GM18520 (cell line): Measurements from ENCODE around the gene PRKG2.

Experiments
- ATAC-seq: cut with Tn5 transposase; IDR thresholded peaks from one replicate; pipeline ENCODE4 v1.9.1; 2021; ENCODE audit not compliant: unreplicated experiment

Gene PRKG2

DNA sequence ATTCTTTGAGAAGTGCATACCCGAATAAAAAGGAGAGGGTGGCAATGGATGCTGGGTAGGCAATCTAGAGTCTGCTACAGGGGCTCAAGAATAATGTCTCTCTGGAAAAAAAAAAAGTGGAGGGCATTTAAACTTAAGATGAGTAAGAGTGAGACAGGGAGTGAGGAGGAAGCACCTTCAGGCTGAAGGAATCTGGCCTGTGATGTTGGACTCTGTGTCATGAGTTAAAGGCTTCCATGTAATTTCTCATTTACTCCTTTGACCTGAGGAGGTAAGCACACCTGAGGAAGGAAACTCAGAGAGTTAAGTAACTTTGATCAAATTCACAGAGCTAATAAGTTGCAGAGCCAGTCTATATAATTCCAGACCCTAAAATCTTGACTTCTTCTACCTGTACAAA, 3.2 kb upstream of the PRKG2 start:
- no peak for ATAC-seq

DNA sequence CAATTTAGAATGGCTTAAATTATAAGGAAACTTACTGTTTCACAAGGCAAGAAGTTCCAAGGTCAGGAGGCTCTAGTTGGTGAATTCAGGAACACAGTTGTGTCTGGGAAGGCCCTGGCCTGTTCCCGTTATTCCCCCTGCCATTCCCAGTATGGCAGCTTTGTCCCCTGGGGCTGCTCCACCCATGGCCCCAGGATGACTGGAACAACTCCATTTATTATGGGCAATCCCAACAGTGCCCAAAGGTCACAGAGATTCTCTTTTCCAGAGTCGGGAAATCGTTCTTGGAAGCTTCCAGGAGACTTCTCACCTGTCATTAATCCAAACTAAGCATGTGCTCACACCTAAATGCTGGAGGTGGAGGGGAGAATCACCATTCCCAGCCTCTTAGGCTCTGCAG, 2.8 kb upstream of the PRKG2 start:
- ATAC-seq: no peak

DNA sequence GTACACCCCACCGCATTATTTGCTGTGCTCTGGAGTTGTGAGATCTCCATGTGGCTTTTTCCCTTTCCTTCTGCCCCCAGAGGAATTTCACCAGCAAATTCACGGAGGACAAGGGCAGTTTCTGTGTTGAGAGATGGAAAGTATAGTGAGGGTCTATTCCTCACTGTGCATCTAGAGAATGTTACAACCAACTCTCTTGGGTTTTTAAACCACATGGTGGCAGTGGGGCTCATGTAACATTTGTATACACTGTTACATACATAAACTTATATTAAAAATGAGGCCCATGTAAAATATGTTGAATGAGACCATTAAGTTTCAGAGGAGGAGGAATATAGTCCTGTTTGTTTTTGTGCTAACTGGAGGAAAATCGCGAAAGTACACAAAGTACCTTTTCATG, 909 bp upstream of the PRKG2 start:
- ATAC-seq: no peak

DNA sequence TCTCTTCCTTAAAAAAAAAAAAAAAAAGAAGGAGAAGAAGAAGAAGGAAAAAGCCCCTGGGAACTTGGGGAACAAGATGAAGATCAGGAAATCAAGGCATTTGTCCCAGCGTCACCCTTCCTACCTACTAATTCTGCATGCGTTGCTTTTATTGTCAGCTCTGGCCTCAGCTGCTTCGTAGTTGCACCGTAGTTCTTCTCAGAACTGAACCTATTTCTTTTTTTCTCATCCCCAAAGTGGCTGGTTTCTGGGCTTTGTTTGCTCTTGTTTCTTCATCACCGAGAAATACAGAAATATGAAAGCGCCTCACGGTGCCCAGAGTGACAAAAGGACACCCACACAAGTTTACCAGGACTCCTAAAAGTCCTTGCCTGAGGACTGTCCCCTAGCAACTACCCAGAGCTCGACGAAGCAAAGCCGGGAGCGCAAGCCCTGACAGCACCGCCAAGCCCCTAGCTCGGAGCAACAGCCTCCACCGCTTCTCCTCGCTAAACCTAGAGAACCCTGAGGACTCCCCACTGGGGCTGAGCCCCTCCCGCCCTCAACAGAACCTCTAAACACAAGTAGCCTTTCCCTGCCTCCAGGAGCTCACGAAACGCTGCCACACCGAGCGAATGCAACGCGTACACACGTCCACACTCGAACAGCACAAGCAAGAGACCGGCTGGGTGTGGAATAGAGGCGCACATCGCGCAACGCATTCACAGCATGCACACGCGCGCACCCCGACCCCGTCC, 710 bp downstream of the PRKG2 start:
- ATAC-seq: no peak

DNA sequence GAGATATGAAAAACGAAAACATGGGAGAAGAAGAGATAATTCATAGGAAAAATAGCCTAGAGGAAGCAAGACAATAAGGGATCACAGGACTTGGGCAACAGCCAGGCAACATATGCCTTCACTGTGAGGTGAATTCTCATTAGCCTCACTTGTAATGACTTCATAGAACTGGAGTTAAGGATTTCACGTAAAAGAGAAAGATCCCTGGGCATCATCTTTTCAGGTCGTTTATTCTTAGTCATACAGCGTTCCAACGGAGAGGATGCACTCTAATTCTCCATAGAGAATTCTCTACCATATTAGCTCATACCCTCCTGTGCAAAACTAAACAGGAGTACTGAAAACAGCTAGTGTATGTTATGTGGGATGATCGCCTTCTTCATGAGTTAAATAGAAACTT, 1.4 kb downstream of the PRKG2 start:
- ATAC-seq: no peak

DNA sequence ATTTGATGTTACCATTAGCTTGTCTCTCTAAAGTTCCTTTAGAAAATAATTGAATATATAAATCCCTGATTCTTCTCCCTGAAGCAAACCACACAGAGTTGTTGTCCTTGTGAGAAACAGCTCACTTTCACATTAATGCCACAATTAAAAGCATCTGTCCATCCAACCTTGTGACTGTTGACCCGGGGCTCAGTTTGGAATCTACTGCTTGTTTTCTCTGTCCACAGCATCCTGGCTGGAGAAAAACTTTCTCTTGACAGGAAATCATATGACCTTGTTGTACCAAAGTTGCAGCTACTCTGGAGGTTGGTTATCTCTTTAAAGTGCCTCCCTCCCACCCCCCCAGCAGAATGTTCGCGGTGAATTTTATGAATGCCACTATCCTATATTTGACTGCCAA, 3.1 kb downstream of the PRKG2 start:
- ATAC-seq: no peak

DNA sequence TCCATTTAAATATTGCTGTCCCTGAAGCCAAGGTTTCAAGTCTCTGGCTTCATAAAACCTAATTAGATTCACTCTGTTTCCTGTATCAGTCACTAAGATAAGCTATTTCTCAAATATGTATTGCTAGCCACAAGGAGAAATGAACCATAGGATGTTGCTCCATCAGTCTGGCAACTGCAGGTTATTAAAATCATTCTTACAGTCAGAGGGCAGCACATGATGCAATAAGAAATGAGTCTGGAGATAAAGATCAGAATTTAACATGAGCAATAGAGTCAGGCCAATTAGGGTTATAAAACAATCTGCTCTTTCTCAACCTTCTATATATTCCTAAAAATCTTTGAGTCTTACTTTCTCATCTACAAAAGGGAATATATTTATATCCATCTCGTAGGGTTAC, 7.2 kb downstream of the PRKG2 start:
- ATAC-seq: no peak

DNA sequence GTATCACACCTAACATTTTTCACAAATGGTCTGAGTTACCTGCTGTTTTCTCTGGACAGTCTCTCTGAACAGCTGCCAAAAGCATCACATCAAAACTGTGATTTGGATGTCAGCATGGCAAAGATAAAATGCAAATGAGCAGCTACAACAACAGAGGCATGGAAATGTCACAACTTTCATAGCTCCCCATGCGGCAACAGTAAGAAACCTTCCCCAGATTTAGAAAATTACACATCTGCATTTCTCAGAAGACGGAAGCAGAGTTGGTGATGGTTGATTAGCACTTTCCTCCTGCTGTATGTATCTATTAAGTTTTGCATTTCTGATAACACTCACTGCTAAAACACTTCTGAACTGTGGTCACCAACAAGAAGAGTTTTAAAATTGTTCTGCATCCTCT, 9.7 kb downstream of the PRKG2 start:
- no peak for ATAC-seq

DNA sequence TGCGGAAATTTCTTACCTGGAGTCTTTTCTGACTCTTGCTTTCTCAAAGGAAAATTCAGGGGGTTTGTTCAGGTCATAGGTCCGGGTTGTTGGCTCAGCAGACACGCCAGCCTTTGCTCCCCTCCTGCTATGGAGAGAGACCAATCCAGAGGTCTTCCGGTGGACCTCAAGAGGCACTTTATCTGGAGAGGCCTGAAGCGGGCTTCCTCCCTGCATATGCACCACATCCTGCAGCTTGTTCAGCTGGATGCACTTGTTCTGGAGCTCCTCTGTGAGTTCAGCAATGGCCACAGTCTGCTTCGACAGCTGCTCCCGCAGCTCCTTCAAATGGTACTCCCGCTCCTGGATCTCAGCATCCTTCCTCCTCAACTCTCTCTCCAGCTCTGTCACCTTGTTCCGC, 10.5 kb downstream of the PRKG2 start:
- ATAC-seq: no peak

DNA sequence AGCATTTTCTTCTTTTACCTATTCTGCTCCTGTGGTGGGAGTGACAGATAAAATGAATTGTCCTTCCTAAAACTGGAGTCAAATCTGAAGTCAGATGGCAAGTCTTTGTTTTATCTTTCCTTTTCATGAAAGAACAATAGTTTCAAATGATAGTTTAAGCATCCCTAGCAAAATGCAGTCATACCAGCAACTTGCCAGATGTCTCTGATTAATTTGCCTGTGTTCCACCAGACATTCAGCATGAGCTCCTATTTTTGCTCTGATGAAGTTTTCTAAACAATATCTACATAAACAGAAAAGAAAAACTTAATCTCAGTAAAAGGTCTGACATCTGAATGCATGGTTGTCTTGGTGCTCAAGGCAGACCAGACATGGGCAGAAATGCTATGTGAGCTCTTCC, 15.2 kb downstream of the PRKG2 start:
- no peak for ATAC-seq

DNA sequence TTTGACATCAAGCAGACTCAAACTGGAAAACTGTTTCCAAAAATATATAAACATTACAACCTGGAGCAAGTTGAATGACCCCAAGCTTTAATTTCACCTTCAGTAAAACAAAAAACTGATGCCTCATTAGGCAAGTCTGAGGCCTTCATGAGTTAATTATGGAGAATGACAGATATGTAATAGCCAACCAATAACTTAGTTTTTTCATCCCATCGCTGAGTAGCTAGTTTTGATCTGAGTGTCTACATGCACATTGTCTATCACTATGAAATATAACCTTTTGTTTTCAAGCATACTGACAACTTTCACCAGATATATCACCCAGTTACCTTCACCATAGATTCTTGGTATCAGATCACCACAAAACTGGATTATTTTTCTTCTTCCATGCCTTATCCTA, 16.4 kb downstream of the PRKG2 start:
- ATAC-seq: no peak

DNA sequence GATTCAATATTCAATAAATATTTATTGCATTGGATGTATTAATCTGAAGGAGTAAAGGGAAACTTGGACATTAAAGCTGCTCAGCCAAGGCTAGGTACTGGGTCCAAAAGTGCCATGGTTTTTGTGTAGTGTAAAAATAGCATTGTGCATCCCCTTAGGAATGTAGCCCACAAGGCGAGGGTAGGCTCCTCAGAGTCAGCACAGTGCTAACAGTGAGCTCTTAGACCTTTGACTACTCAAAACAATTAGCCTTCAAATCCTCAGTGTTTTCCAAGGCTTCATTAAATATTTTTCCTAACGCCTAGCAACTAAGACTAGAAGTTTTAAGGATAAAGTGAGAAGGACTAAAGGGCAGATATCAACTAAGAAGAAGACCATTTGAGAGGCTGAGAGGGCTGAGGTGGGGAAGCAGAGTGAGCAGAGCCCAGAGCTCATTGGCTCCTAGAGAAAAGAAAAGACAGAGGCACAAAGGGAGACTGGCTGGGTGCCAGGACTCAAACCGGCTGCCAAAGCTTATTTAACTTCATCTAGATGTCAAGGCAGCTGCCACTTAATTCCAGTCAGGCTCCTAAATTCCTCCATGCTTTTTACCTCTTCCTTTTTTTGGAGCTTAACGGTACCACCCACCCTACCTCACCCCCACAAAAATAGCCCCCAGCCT, 17.0 kb downstream of the PRKG2 start:
- no peak for ATAC-seq

DNA sequence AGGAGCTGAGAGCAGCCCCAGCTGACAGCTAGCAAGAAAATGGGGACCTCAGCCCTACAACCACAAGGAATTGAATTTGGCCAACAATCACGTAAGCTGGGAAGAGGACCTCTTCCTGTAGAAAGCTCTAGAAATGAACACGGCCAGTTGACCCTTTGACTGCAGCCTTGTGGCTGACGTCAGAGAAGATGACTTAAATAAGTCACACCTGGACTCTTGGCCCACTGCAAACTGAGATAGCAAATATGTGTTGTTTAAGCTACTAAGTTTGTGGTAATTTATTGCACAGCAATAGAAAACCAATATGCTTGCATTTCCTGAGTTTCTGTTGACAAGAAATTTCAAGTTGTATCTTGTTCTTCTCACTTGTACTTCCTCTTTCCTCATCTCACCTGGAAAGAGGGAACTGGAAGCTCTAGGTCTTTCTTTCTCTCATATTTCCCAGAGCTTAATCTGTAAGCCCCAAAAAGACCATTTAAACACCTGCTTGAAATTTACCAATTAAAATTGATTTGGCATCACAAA, 18.8 kb downstream of the PRKG2 start:
- no peak for ATAC-seq

DNA sequence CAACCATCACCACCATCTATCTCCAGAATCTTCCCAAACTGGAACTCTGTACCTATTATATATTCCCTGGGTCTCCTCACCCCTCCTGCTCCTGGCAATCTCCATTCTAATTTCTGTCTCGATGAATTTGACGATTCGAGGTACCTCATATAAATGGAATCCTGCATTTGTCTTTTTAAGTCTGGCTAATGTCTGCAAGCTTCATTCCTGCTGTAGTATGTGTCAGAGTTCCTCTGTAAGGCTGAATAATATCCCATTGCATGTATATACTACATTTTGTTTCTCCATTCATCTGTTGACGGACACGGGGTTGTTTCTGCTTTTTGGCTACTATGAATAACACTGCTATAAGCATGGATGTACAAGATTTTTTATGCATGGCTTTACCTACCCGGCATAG, 19.5 kb downstream of the PRKG2 start:
- no peak for ATAC-seq

DNA sequence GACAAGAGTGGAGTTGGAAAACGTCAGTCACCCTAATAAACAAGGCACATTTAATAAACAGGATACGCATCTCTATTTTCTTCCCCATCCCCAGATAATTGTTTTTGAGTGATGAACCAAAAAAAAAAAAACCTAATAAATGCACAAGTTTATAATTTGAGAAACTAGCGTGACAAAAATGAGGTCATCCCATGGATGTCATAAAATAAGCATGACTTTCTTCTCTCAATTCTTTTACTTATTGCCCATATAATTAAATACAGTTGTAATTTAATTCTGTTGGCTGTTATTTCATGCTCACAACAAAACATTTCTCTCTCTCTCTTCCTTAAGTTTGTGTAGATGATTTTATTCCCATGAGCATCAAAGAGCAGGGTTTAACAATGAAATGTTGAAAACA, 20.7 kb downstream of the PRKG2 start:
- no peak for ATAC-seq

DNA sequence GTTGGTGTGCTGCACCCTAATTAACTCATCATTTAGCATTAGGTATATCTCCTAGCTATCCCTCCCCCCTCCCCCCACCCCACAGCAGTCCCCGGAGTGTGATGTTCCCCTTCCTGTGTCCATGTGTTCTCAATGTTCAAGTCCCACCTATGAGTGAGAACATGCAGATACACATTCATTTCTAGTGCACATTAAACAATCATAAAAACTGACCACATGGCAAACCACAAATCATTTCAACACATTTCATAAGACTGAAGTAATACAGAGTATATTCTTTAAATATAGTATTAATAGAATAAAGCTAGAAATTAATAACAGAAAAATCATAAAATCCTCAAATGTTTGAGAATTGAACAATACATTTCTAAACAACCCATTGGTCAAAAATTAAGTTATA, 34.1 kb downstream of the PRKG2 start:
- no peak for ATAC-seq

DNA sequence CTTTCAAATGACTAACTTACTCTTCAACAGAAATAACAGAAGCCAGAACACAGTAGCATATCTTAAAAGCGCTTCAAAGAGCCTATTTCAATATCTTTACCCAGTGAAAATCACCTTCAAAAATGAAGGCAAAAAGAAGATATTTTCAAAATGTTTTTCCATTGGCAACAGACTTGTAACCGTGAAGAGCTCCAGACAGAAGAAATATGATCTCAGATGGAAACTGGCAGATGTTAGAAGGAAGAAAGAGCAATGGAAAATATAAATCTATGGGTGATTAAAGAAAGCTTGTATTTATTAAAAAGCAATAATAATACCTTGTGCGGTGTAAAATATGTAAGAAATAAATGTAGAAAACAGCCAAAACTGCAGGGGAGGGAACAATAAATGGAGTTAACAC, 35.7 kb downstream of the PRKG2 start:
- ATAC-seq: no peak

DNA sequence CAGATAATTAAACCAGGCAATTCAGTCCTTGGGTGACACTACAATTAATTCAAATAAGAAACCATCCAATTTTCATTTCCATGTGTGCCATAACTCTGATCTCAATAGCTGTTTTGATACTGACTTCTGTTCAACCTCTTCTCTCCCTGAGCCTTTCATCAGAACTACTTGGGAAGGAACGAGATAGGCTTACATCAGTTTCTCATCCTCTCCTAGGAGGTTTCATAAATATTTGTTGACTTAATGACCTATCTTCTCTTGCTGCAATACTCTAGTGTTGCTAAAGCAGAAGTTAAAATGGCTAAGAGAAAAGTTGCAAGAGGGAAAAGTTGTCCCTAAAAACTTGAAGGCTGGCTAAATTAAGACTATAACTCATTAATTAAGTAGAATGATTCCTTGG, 41.8 kb downstream of the PRKG2 start:
- no peak for ATAC-seq

DNA sequence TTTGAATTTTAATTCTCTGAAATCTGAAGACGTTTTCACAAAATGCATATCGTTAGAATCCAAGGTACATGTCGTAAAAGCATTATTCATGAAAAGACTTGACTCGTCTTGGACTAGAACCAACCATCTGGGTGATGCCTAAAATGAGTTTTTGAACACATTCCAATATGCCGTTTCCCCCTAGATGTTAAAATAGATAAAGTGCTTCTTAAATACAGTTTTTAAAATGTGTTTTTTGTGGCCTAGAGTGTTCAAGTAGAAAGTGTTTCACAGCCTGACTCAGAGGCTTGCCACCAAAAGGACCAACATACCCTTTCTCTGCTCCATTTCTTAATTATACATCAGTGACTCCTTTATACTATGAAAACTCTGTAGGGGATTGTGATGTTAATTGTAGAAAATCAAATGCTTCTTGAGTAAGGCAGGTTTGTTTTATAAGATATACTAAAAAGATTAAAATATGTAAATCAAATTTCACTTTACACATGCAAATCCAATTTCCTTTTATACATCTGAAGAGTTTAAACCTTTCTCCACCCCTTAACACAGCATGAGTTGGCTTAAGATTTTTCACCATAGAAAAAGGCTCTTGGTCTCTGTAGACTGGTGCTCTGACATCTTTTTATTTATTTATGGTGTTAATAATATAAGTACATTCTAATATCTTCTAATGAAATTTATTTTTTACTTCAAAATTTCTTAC, 48.4 kb downstream of the PRKG2 start:
- no peak for ATAC-seq

DNA sequence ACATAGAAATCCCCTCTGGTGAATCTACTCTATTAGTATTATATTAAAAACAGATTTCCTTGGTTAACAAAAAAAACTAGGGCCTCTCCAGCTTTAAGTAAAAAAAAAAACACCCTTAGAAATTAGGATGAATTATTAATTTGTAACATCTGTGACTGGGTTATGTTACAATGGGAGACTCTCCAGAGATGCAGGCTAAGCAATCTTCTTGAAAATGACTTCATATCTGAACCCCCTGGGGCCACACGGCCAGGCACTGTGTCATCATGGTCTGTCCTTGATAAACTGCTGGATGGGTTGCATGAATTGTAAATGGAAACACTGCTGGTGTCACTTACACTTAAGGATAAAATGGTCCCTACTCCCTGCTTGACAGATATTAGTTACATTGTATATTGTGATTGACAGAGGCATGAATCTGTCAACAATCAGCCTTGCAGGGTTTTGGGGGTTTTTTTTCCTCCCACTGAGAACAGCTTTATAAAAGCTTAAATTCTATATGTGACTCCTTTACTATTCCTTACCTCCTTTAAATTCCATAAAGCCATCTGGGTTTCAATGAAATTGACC, 49.1 kb downstream of the PRKG2 start:
- ATAC-seq: no peak

DNA sequence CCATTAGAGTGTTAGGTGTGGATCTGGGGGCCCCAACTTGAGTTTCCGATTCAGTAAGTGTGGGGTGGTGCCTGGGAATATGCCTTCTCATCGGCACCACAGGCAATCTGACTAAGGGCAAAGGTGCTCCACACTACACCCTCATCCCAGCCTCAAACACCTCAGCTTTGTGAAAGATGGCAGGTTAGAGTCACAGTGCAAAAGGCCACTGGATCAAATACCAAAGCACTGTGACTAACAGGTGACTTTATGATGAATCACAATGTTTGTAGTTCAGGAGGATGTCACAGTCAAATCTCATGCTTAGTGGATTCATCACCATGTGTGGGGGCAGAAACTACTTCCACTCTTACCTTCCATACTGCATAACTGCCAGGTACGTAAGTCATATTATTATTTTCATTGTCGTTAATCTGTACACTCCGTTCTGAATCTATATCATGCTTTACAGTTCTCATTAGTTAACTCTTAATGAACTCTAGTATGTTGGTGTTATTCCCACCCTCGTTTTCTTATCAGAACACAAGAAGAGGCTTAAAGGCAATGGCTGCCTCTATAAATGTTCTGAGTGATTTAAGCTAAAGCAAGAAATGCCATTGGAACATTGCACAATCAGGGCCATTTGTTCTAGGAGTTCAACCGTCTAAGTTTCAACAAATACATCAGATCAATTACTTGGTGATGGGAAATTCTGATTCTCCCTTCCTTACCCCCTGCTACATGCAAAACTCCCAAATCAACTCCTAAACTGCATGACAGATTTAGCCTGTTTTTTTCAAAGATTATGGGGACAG, 50.2 kb downstream of the PRKG2 start:
- no peak for ATAC-seq
